OCI-LY1 (cell line): ENCODE results near the gene PIH1D1.

ENCODE experiments used
- H2AFZ ChIP-seq: fragments of 200-600 bp; sonication (generic), shearing (Covaris generic); 2 replicates; pipeline ENCODE4 v1.6.0; 2014; ENCODE audit warnings: antibody characterized with exemption, mild to moderate bottlenecking, low read length
- H3F3A ChIP-seq: fragments of 200-600 bp; sonication (generic), shearing (Covaris generic); 2 replicates; pipeline ENCODE4 v1.6.0; 2014; ENCODE audit warnings: mild to moderate bottlenecking, antibody characterized with exemption, low read length, moderate library complexity; ENCODE audit not compliant: insufficient read depth
- H3K27ac ChIP-seq: fragments of 200-600 bp; sonication (generic); 2 replicates; pipeline ENCODE4 v1.5.1; 2014; ENCODE audit warnings: low read length, mixed run types, mild to moderate bottlenecking, low read depth; ENCODE audit not compliant: poor library complexity, severe bottlenecking
- H3K27me3 ChIP-seq: fragments of 200-600 bp; sonication (generic); 2 replicates; pipeline ENCODE4 v1.6.0; 2014; ENCODE audit warnings: antibody characterized with exemption, mild to moderate bottlenecking, low read length, moderate library complexity; ENCODE audit not compliant: insufficient read depth
- H3K36me3 ChIP-seq: fragments of 200-600 bp; sonication (generic); 2 replicates; pipeline ENCODE4 v1.6.1; 2014; ENCODE audit warnings: mild to moderate bottlenecking, antibody characterized with exemption, low read length, moderate library complexity, mixed read lengths; ENCODE audit not compliant: insufficient read depth
- H3K4me1 ChIP-seq: fragments of 200-600 bp; sonication (generic); 2 replicates; pipeline ENCODE4 v1.5.1; 2014; ENCODE audit warnings: mild to moderate bottlenecking, low read length, moderate library complexity; ENCODE audit not compliant: insufficient read depth, severe bottlenecking
- H3K4me2 ChIP-seq: fragments of 200-600 bp; sonication (generic), shearing (Covaris generic); 2 replicates; pipeline ENCODE4 v1.6.1; 2014; ENCODE audit warnings: low read length
- H3K4me3 ChIP-seq: fragments of 200-600 bp; sonication (generic); 2 replicates; pipeline ENCODE4 v1.5.1; 2014; ENCODE audit warnings: low read length, low read depth, mild to moderate bottlenecking, mixed read lengths; ENCODE audit not compliant: poor library complexity, severe bottlenecking
- H3K79me2 ChIP-seq: fragments of 200-600 bp; shearing (Covaris generic); 2 replicates; pipeline ENCODE4 v1.6.1; 2016; ENCODE audit warnings: mixed run types, low read length, mixed read lengths; ENCODE audit not compliant: insufficient read depth
- H3K9ac ChIP-seq: fragments of 200-600 bp; sonication (generic), shearing (Covaris generic); 2 replicates; pipeline ENCODE4 v1.6.1; 2014; ENCODE audit warnings: mild to moderate bottlenecking, low read length, mixed read lengths
- H3K9me2 ChIP-seq: fragments of 200-600 bp; sonication (generic), shearing (Covaris generic); 2 replicates; pipeline ENCODE4 v1.6.1; 2014; ENCODE audit warnings: low read depth, mild to moderate bottlenecking, low read length, mixed read lengths
- H3K9me3 ChIP-seq: fragments of 200-600 bp; shearing (Covaris generic); 2 replicates; pipeline ENCODE4 v1.6.1; 2014; ENCODE audit warnings: low read length, mixed read lengths
- H4K20me1 ChIP-seq: fragments of 200-600 bp; sonication (generic), shearing (Covaris generic); 2 replicates; pipeline ENCODE4 v1.6.0; 2016; ENCODE audit warnings: mild to moderate bottlenecking, low read length; ENCODE audit not compliant: insufficient read depth
- EZH2 ChIP-seq: fragments of 200-600 bp; sonication (generic), shearing (Covaris generic); IDR thresholded peaks from 2 replicates; pipeline ENCODE4 v1.8.0; 2017; ENCODE audit warnings: borderline replicate concordance, mixed run types, mild to moderate bottlenecking, antibody characterized with exemption, low read length, moderate library complexity, mixed read lengths
- TF ChIP-seq, protein P1 (sequence below): fragments of 200-600 bp; sonication (generic), shearing (Covaris generic); IDR thresholded peaks from 2 replicates; pipeline ENCODE4 v1.5.1; 2017; ENCODE audit warnings: mild to moderate bottlenecking, antibody characterized with exemption, low read length, moderate library complexity, mixed read lengths

Gene PIH1D1

DNA sequence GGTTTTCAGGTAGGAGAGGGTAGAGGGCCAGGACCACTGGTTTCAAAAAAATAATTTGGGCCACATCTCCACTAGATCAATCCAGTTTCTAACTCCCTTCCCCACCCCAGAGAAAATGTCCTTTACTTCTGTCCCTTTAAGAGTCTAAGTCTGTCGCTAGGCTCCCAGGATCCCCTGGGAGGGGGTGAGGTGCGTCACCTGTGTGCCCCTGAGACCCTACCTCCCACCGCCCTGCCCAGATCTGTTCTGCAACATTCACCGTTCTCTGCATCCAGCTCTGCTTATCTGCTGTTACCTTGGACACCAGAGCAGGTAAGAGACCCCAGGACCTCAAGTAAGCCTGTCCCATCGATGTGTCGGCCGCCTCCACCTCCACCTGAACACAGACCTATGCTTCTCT lies 26.4 kb downstream of the PIH1D1 start, which contains the start of gene GFY:
Gene GFY (plus strand): TSS at position 211 of the 400 bp plus-strand sequence. CDS start 1,043 bp downstream, outside the sequence.
- Histone ChIP-seq H3K4me1 (peaks cover 13% of the 10 kb centered on the region), H4K20me1 (no peaks in the 10 kb centered on the region), H2AFZ (no peak within 1 kb of the TSS)

DNA sequence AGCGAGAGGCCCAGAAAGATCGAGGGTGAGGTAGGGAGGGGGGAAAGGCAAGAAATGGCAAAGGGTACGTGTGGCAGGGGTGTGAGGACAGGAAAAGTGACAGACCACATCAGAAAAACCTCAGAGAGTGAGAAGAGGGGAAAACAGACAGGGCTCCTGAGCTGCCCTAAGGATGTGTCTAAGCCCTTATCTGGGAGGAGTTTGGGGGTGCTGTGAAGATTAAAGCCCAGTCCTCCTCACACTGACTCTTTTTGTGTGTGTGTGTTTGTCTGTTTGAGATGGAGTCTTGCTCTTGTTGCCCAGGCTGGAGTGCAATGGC lies 27.7 kb downstream of the PIH1D1 start:
- TF ChIP-seq, protein P1, sequence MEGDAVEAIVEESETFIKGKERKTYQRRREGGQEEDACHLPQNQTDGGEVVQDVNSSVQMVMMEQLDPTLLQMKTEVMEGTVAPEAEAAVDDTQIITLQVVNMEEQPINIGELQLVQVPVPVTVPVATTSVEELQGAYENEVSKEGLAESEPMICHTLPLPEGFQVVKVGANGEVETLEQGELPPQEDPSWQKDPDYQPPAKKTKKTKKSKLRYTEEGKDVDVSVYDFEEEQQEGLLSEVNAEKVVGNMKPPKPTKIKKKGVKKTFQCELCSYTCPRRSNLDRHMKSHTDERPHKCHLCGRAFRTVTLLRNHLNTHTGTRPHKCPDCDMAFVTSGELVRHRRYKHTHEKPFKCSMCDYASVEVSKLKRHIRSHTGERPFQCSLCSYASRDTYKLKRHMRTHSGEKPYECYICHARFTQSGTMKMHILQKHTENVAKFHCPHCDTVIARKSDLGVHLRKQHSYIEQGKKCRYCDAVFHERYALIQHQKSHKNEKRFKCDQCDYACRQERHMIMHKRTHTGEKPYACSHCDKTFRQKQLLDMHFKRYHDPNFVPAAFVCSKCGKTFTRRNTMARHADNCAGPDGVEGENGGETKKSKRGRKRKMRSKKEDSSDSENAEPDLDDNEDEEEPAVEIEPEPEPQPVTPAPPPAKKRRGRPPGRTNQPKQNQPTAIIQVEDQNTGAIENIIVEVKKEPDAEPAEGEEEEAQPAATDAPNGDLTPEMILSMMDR: no peak
- no peak for TF ChIP-seq EZH2
- Histone ChIP-seq H3K9me3 (no peaks in the 10 kb centered on the region), H3K27ac (no peak overlapping the region), H3F3A (no peaks in the 10 kb centered on the region), H3K4me1 (peaks cover 13% of the 10 kb centered on the region), H3K79me2 (no peaks in the 10 kb centered on the region), H3K4me2 (no peak overlapping the region), H3K27me3 (peaks cover 22% of the 10 kb centered on the region), H3K4me3 (no peak overlapping the region), H2AFZ (no peak overlapping the region), H3K36me3 (no peaks in the 10 kb centered on the region), H3K9me2 (no peaks in the 10 kb centered on the region), H4K20me1 (no peaks in the 10 kb centered on the region), H3K9ac (no peak overlapping the region)

More for the DNA sequence above, 26.4 kb downstream of the PIH1D1 start, which contains the start of gene GFY:
- no peaks in the 10 kb centered on the region for H3K36me3 ChIP-seq
- no peak for TF ChIP-seq EZH2
- TF ChIP-seq, protein P1: no peak
- H3K27ac ChIP-seq: no peak within 1 kb of the TSS
- H3K27me3 ChIP-seq: peaks cover 22% of the 10 kb centered on the region
- no peaks in the 10 kb centered on the region; the same call in 1 of the 2 replicates for H3F3A ChIP-seq
- no peak within 1 kb of the TSS for H3K9ac ChIP-seq
- no peak within 1 kb of the TSS for H3K4me3 ChIP-seq
- H3K9me2 ChIP-seq: no peaks in the 10 kb centered on the region
- H3K79me2 ChIP-seq: no peaks in the 10 kb centered on the region
- no peaks in the 10 kb centered on the region for H3K9me3 ChIP-seq
- H3K4me2 ChIP-seq: no peak within 1 kb of the TSS

DNA sequence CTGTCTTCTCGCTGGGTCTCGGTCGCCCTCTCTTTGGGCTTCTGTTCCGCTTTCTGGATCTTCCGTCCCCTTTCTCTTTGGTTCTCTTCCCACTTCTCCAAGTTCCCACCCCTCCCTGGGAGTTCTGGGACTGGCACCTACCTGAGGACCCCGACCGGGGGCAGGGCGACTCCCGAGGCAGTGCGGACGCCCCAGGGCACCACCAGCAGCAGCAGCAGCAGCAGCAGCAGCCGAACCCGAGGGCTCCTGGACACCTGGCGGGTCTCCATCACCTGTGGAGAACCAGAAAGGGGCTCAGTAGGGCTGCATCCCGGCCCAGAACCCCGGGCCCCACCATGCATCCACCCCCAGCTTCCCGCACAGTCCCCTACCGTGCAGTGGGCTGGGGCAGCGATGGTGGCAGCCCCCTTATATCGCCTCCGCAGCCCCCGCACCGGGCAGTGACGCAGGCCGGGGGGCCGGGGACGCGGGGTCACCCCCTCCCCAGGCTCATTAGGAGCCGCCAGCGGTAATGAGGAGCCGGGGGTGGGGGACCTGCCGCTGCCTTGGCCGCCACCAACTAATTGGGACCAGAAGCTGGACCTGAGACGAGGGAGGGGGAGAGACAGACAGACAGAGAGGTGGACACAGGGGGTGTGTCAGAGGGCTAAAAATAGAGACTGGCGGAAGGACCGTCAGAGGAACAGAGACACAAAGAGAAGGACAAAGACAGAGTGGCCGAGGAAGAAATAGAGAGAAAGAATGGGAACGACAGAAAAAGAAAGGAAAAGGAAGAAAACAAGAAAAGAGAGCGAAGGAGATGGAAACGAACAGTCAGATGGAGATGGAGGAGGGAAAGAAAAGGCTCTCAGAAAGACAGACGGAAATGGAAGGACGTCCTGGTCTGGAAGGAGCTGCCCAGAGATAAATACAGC lies 28.3 kb downstream of the PIH1D1 start, which contains the start of gene PTH2:
Gene PTH2 (minus strand): TSS at position 371 of the 914 bp plus-strand sequence. CDS start 102 bp downstream, at position 269.
- peak within 1 kb of the TSS; percentile 18 for H3K4me3 ChIP-seq
- H3K27ac ChIP-seq: no peak within 1 kb of the TSS
- H3K9me3 ChIP-seq: no peaks in the 10 kb centered on the region
- no peak within 1 kb of the TSS for H3K9ac ChIP-seq
- no peaks in the 10 kb centered on the region for H4K20me1 ChIP-seq
- H2AFZ ChIP-seq: no peak within 1 kb of the TSS
- peaks cover 20% of the 10 kb centered on the region for H3K27me3 ChIP-seq
- no peaks in the 10 kb centered on the region for H3F3A ChIP-seq
- peaks cover 13% of the 10 kb centered on the region for H3K4me1 ChIP-seq
- H3K36me3 ChIP-seq: no peaks in the 10 kb centered on the region
- H3K9me2 ChIP-seq: no peaks in the 10 kb centered on the region
- no peaks in the 10 kb centered on the region for H3K79me2 ChIP-seq
- H3K4me2 ChIP-seq: peak within 1 kb of the TSS; percentile 39; the same call in 1 of the 2 replicates
- no peak for TF ChIP-seq EZH2
- TF ChIP-seq, protein P1: no peak
